OCI-LY7 (cell line): ENCODE measurements around the gene AKAP8L.

Source experiments
- CTCF ChIP-seq: fragments of 200-600 bp; sonication (generic); conservative IDR thresholded peaks from 2 replicates; pipeline ENCODE4 v1.5.1; 2014; ENCODE audit warnings: mild to moderate bottlenecking, antibody characterized with exemption, low read length, moderate library complexity, mixed read lengths
- EZH2phosphoT487 ChIP-seq: fragments of 200-600 bp; sonication (generic); IDR thresholded peaks from 2 replicates; pipeline ENCODE4 v1.6.1; 2018; ENCODE audit warnings: low read depth, borderline replicate concordance, mild to moderate bottlenecking, mixed run types, antibody characterized with exemption, low read length, moderate library complexity, mixed read lengths

GRCh38 chr19:15444505-15445226 lies 25.9 kb upstream of the AKAP8L start:
- TF ChIP-seq CTCF (no peak), EZH2phosphoT487 (no peak)
